Activated CD8-positive, alpha-beta memory T cell treated with anti-CD3 and anti-CD28 coated beads, Interleukin-2, amount 10 ng/mL, durations not matched to agents 7 days and 5 days (primary cell): ENCODE data around the gene OR2A7. TPM values are rescaled to one million over a fixed set of nuclear protein-coding genes. Genes with fewer than 3 reads are reported as not detected.
"Not testable (repeated sequence)": the region's sequence is repeated elsewhere in the genome, so short reads cannot be mapped to it uniquely, and the experiment has no call there.

Experiments used
- ATAC-seq: fragments of 150-1000 bp; cut with Tn5 transposase; one replicate; pipeline ENCODE4 v1.10.0; 2021; ENCODE audit warnings: moderate library complexity
- CTCF ChIA-PET: fragments of 350-600 bp; sonication (Branson Sonifier 250); formaldehyde crosslinking; loops from one replicate; lab custom pipeline; 2021; ENCODE audit warnings: antibody characterized with exemption; lab: Charles Lee
- DNase-seq: peaks from one replicate; pipeline ENCODE4 v3.0.0-alpha.2; 2020
- H3K27ac Mint-ChIP-seq: one replicate; pipeline ENCODE4 v1.8.0; 2021; ENCODE audit warnings: mild to moderate bottlenecking, mixed read lengths
- H3K27me3 Mint-ChIP-seq: one replicate; pipeline ENCODE4 v1.8.0; 2021; ENCODE audit warnings: mixed read lengths
- H3K36me3 Mint-ChIP-seq: one replicate; pipeline ENCODE4 v1.8.0; 2021; ENCODE audit warnings: mild to moderate bottlenecking, mixed read lengths
- H3K4me1 Mint-ChIP-seq: one replicate; pipeline ENCODE4 v1.8.0; 2021; ENCODE audit warnings: mixed read lengths
- H3K4me3 Mint-ChIP-seq: one replicate; pipeline ENCODE4 v1.8.0; 2021; ENCODE audit warnings: mild to moderate bottlenecking, moderate library complexity, mixed read lengths
- H3K9me3 Mint-ChIP-seq: one replicate; pipeline ENCODE4 v1.8.0; 2022; ENCODE audit warnings: low read depth, mixed read lengths
- total RNA-seq, 2 experiments: library from RNA; stranded (reverse); gene quantifications; one replicate each; pipeline ENCODE4 v1.2.3, GENCODE V29; 2021

Gene OR2A7
- total RNA-seq, 2 experiments from 2014 or later = 0.54 to 1.4 TPM

DNA sequence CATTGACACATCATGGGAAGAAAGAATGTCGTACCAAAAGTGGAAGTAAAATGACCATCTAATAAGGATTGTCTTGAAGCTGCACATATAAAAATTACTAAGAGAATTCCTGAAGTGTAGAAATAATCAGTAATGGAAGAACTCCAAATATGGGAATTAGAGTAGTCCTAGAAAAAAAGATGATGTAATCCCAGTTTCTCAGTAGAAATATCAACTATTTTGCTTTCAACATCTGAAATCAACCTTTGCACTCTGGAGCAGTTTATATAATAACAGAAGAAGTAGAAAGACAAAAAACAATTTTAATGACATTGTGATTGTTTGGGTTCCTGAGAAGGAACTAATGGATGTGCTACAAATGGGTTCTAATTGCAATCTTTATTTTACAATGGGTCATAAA is 31.6 kb downstream of the OR2A7 start:
- CTCF ChIA-PET = not testable (repeated sequence)

DNA sequence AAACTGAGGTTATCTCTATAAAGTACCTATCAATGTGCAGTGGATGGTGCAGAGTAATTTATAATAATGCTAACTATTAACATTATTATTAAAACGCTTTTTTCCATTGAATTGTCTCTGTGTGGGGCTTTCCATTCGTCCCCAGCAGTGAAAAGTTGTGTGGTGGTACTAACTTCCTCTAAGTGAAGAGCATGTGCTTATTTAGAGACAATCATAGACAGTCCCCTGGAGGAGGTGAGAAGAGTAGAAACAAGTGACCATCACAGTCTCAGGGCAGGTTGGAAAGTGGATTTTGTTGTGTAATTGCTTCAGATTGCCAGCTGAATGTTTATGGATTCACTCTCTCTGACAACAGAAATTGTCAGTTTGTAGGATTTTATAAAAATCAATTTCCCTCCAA is 33.6 kb downstream of the OR2A7 start:
- CTCF ChIA-PET, H3K27me3 Mint-ChIP-seq, H3K36me3 Mint-ChIP-seq, H3K4me3 Mint-ChIP-seq, H3K27ac Mint-ChIP-seq, ATAC-seq, H3K4me1 Mint-ChIP-seq, DNase-seq, H3K9me3 Mint-ChIP-seq: not testable (repeated sequence)

More for the DNA sequence above, 31.6 kb downstream of the OR2A7 start:
- not testable (repeated sequence) for H3K27me3 Mint-ChIP-seq, H3K4me3 Mint-ChIP-seq, H3K36me3 Mint-ChIP-seq, H3K9me3 Mint-ChIP-seq, H3K4me1 Mint-ChIP-seq, H3K27ac Mint-ChIP-seq, ATAC-seq, DNase-seq

DNA sequence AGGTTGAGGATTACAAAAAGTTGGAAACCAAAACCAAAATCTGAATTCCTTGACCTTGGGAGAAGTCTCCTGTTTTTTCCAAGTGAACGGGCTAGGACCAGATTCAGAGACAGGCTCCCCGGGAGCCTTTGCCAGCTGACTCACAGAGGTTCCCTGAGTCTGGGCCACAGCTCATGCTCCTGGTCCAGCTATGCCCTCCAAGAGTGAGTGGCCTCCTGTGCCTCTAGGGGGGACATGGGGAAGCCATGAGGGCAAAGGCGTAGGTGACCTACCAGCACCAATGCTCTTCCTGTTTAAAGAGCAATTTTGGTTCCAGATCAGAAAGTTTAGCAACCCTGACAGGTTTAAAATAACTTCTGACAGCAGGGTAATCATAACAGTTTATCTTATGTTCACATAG is 35.8 kb downstream of the OR2A7 start:
- ATAC-seq, DNase-seq, H3K27me3 Mint-ChIP-seq, H3K9me3 Mint-ChIP-seq, H3K4me3 Mint-ChIP-seq, H3K4me1 Mint-ChIP-seq, H3K27ac Mint-ChIP-seq, CTCF ChIA-PET, H3K36me3 Mint-ChIP-seq: not testable (repeated sequence)

DNA sequence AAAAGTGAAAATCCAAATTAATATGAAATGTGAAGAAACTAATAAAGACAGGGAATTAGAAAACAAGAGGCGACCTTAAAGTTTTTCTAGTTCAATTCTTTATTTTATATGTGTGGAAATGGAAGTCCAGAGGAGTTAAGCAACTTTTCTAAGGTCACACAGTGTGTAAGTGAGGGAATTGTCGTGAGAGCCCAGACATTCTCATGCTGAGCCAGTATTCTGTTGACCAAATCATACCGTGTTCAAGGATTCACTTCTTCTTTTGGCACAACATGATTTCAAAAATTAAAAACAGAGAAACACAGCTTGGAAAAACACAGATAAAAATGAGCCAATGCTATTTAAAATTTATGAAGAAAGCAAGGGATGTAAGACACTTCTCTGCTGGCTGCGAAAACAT is 37.7 kb downstream of the OR2A7 start:
- DNase-seq, H3K36me3 Mint-ChIP-seq, CTCF ChIA-PET, H3K4me1 Mint-ChIP-seq, H3K27ac Mint-ChIP-seq, H3K27me3 Mint-ChIP-seq, ATAC-seq, H3K9me3 Mint-ChIP-seq, H3K4me3 Mint-ChIP-seq: not testable (repeated sequence)

DNA sequence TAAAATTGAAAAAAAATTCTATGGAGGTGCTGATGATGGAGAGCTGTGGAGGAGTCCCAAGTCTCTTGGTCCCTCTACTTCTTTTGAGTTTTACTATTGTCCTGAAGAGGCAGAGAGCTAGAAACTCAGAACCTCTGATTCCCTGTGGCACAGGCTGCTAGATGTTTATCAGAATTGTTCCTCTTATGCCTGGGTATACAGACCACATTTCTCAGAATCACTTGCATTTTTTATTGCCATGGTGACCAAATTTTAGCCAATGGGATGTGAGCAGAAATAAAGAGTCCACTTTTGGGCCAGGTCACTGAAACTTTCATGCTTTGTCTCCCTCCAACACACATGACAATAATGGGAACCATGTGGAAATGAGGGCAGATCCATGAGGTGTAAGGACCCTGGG is 40.9 kb downstream of the OR2A7 start:
- H3K27ac Mint-ChIP-seq, H3K4me1 Mint-ChIP-seq, DNase-seq, ATAC-seq, CTCF ChIA-PET, H3K27me3 Mint-ChIP-seq, H3K4me3 Mint-ChIP-seq, H3K9me3 Mint-ChIP-seq, H3K36me3 Mint-ChIP-seq: not testable (repeated sequence)

DNA sequence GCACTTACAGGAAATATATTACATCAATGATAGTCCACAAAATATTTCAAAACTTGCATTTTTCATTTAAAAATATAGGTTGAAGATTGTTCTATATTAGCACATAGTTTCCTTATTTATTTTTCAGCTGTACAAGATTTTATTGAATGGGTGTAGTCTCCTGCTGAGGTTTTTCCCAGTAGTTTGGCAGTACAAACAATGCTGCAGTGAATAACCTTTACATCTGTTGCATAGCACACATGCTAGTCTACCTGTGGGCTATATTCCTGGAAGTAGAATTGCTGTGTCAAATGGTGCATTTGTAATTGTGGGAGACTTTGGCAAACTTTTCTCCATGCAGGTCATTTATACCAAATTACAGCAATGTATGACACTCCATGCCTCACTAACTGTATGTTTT is 44.1 kb downstream of the OR2A7 start:
- H3K4me1 Mint-ChIP-seq, DNase-seq, H3K9me3 Mint-ChIP-seq, CTCF ChIA-PET, H3K27me3 Mint-ChIP-seq, H3K36me3 Mint-ChIP-seq, ATAC-seq, H3K4me3 Mint-ChIP-seq, H3K27ac Mint-ChIP-seq: not testable (repeated sequence)

DNA sequence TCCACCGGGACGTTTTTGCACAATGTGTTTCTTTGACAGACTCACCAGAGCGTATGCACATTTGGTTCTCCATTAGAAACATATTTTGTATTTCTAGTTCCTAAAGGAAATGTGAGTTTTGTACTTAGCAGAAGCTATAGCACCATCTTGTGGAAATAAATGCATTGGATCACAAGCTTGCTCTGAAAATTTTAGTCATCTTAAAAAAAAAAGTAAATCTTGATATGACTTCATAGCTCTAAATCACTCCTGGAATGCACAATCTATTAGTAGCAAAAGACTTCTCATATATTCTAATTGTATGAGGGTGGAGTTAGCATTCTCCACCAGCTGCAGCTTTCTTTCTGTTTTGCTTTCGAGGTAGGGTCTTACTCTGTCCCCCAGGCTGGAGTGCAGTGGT is 45.4 kb downstream of the OR2A7 start:
- H3K27me3 Mint-ChIP-seq, H3K9me3 Mint-ChIP-seq, H3K4me1 Mint-ChIP-seq, H3K27ac Mint-ChIP-seq, ATAC-seq, DNase-seq, H3K4me3 Mint-ChIP-seq, H3K36me3 Mint-ChIP-seq, CTCF ChIA-PET: not testable (repeated sequence)

DNA sequence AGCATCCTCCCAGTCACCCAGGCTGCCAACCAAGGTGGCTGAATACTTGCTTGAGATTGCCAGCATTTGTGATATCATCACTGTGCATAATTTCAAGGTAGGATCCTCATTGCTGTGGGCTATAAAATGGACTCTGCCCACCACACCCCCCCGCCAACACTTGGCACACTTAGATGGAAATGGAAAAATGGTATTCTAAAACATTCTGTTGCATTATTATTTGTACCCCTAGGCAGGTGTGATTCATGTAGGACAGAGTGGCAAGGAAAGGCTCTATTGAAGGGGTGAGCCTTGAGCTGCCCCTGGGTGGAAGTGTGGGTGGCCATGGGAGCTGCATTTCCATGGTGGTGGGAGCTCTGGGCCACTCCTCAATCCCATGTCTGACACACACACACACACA is 46.0 kb downstream of the OR2A7 start:
- H3K27ac Mint-ChIP-seq, ATAC-seq, H3K4me1 Mint-ChIP-seq, H3K4me3 Mint-ChIP-seq, H3K27me3 Mint-ChIP-seq, H3K9me3 Mint-ChIP-seq, H3K36me3 Mint-ChIP-seq, CTCF ChIA-PET, DNase-seq: not testable (repeated sequence)

DNA sequence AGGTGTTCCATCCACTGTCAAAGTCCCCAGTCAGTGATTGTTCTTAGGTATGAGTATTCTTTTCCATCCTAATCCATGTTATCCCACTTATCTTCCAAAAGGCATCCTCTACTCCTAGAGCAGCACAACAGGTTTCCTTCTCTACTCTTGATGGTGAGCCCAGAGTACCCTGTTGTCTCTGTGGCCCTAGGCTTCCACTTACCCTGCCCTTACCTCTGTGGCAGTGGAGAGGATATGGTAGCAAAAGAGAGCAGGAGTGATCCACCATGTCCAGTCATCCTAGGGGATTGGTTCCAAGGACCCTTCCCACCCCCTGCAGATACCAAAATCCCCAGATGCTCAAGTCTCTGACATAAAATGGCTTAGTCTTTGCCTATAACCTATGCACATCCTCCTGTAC is 47.4 kb downstream of the OR2A7 start:
- H3K4me3 Mint-ChIP-seq, H3K4me1 Mint-ChIP-seq, H3K27ac Mint-ChIP-seq, CTCF ChIA-PET, H3K27me3 Mint-ChIP-seq, H3K36me3 Mint-ChIP-seq, H3K9me3 Mint-ChIP-seq, DNase-seq: not testable (repeated sequence)
- peak; percentile 33 for ATAC-seq

Other genes starting within 250 kb of the OR2A7 start
- not detected for gene OR2A5, start 215.8 kb downstream of the OR2A7 start, total RNA-seq
- gene OR2A25, start 195.0 kb downstream of the OR2A7 start, total RNA-seq = not detected
- not detected for gene OR2A12, start 178.5 kb downstream of the OR2A7 start, total RNA-seq
- gene OR2A2, start 155.2 kb downstream of the OR2A7 start, total RNA-seq = not detected
- gene OR2A14, start 141.6 kb downstream of the OR2A7 start, total RNA-seq = not detected
- gene CTAGE4, start 81.3 kb downstream of the OR2A7 start, total RNA-seq = 1 to 10 TPM; 1.2 to 1.8 TPM
- 1 to 10 TPM; 1.7 to 2.6 TPM for gene ARHGEF35, start 69.0 kb downstream of the OR2A7 start, total RNA-seq
- gene OR2A42, start 25.2 kb downstream of the OR2A7 start, total RNA-seq = not detected
- not detected for gene CTAGE8, start 4.5 kb upstream of the OR2A7 start, total RNA-seq
- gene OR2A1, start 47.6 kb upstream of the OR2A7 start, total RNA-seq = not detected
- 1 to 10 TPM; 5.6 to 7.4 TPM for gene ARHGEF5, start 90.6 kb upstream of the OR2A7 start, total RNA-seq
- not detected for gene NOBOX, start 138.9 kb upstream of the OR2A7 start, total RNA-seq